Retinal pigment epithelial cell (primary cell): ENCODE measurements around the gene RDH8.

Experiments
- DNase-seq: peaks from one replicate; pipeline ENCODE4 v3.0.0-alpha.2; 2010; ENCODE audit warnings: low read depth
- H3K4me3 ChIP-seq: 2 replicates; pipeline ENCODE4 v1.5.1; 2011; ENCODE audit warnings: mild to moderate bottlenecking, low read length, control low read depth, moderate library complexity
- TF ChIP-seq, protein P1 (sequence below): conservative IDR thresholded peaks from 2 replicates; pipeline ENCODE4 v1.5.1; 2011; ENCODE audit warnings: low read depth, low read length, control low read depth, inconsistent platforms

RDH8 gene

GRCh38 chr19:10036601-10037071 lies 23.4 kb downstream of the RDH8 start:
- no peak for DNase-seq
- H3K4me3 ChIP-seq, result no peak overlapping the region
- TF ChIP-seq, protein P1, sequence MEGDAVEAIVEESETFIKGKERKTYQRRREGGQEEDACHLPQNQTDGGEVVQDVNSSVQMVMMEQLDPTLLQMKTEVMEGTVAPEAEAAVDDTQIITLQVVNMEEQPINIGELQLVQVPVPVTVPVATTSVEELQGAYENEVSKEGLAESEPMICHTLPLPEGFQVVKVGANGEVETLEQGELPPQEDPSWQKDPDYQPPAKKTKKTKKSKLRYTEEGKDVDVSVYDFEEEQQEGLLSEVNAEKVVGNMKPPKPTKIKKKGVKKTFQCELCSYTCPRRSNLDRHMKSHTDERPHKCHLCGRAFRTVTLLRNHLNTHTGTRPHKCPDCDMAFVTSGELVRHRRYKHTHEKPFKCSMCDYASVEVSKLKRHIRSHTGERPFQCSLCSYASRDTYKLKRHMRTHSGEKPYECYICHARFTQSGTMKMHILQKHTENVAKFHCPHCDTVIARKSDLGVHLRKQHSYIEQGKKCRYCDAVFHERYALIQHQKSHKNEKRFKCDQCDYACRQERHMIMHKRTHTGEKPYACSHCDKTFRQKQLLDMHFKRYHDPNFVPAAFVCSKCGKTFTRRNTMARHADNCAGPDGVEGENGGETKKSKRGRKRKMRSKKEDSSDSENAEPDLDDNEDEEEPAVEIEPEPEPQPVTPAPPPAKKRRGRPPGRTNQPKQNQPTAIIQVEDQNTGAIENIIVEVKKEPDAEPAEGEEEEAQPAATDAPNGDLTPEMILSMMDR, result no peak

DNA sequence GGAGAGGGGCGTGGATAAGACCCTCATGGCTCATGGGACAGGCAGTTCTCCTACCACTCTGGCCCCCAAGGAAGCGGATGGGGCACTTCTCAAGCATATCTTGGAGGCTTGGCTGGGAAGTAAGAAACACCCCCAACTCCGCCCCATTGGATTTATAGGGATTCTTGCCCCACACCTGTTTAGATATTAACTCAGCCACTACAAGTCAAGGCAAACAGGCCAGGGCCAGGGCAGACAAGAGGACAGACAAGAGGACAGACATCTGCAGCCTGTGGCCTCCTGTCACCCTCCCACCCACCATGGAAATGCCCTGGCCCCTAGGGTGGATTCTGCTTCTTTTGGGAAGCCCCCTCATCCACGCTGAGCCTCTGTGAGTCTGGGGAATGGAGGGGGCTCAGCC lies 24.1 kb downstream of the RDH8 start:
- no peak for DNase-seq
- TF ChIP-seq, protein P1, result no peak
- H3K4me3 ChIP-seq, result no peak overlapping the region

DNA sequence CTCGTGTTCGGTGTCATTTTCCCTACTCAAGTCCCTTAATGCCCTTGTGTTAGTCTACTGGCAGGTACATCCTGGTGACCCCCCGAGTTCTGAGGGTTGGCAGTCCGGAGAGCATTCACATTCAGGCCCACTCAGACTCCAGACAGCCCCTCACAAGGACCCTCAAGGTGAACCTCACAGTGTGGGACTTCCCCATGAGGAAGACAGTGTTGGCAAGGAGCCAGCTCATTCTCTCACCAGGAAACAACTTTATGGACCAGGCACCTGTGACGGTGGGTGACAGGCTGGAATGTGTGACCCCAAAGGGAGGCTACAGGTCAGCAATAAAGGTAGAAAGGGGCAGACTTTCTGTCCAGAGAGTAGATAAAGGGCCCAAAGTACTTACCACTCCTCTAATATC lies 24.5 kb downstream of the RDH8 start:
- no peak overlapping the region for H3K4me3 ChIP-seq
- TF ChIP-seq, protein P1, result no peak
- DNase-seq, result no peak

- TF ChIP-seq, protein P1, result no peak
- no peak for DNase-seq
- H3K4me3 ChIP-seq, result no peak overlapping the region
Measured at GRCh38 chr19:10043286-10043927, 30.1 kb downstream of the RDH8 start.

GRCh38 chr19:10044390-10044789 lies 31.1 kb downstream of the RDH8 start:
- DNase-seq, result no peak
- TF ChIP-seq, protein P1, result no peak
- H3K4me3 ChIP-seq, result no peak overlapping the region

DNA sequence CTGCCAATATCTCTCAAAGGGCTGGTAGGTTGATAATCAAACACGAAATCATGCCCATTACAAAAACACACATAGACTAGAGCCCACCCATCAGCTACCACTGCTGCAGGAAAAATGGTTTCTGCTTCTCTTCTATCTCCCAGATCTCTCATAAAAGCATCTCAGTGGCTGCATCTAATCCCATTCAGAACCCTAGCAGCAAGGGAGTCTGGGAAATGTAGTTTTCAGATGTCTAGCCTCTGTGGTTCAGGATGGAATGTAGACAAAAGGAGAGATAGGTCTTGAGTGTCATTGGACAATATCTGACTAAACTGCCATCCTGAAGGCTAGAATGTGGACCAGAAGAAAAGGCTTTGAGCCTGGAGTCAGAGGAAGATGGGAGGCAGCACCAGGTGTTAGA lies 32.1 kb downstream of the RDH8 start:
- TF ChIP-seq, protein P1, result no peak
- no peak for DNase-seq
- no peak overlapping the region for H3K4me3 ChIP-seq

DNA sequence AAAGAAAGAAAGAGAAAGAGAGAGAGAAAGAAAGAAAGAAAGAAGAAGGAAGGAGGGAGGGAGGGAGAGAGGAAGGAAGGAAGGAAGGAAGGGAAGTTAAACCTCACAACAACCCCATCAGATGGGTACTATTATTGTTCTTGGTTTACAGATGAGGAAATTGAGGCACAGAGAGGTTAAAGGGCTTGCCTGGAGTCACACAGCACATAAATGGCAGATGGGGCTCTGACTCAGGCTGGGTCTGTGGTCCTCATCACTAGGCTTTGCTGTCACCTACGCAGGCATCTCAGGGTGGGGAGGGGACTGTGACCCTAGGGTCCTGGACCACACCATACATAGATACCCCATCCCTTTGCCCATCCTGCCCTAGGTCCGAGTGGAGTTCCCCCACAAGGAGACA lies 36.3 kb downstream of the RDH8 start:
- TF ChIP-seq, protein P1, result no peak
- no peak for DNase-seq
- no peak overlapping the region for H3K4me3 ChIP-seq
